Upper lobe of left lung (tissue), 4 donors: Measurements from ENCODE around the gene RHBDD2.
"Not testable (repeated sequence)": the region's sequence is repeated elsewhere in the genome, so short reads cannot be mapped to it uniquely, and the experiment has no call there.

Experiments
- EP300 ChIP-seq, 4 donors: sonication (generic); formaldehyde crosslinking; IDR thresholded peaks; one replicate each; pipeline ENCODE4 v1.5.1; 2017; ENCODE audit warnings: antibody characterized with exemption in 4 of 4, control low read depth in 2 of 4
- POLR2A ChIP-seq, 4 donors: fragments of 450-650 bp; IDR thresholded peaks; one replicate each; pipeline ENCODE4 v1.5.1; 2016 to 2017; ENCODE audit warnings: antibody characterized with exemption in 4 of 4, mild to moderate bottlenecking in 2 of 4
- TF ChIP-seq, protein P1 (sequence below), 6 experiments: fragments of 450-650 bp in 4 of 6; fragments of 200-600 bp in 2 of 6; sonication (generic) in 2 of 6; IDR thresholded peaks; one replicate each; pipeline ENCODE4 v1.5.1; 2016 to 2019; ENCODE audit warnings: antibody characterized with exemption in 6 of 6

DNA sequence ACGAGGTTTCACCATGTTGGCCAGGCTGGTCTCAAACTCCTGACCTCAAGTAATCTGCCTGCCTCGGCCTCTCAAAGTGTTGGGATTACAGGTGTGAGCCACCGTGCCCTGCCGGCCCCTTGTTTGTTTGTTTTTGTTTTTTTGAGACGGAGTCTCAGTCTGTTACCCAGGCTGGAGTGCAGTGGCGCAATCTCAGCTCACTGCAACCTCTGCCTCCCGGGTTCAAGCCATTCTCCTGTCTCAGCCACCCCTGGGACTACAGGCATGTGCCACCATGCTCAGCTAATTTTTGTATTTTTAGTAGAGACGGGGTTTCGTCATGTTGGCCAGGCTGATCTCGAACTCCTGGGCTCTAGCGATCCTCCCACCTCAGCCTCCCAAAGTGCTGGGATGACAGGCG, 32.4 kb downstream of the RHBDD2 start:
- TF ChIP-seq, protein P1, sequence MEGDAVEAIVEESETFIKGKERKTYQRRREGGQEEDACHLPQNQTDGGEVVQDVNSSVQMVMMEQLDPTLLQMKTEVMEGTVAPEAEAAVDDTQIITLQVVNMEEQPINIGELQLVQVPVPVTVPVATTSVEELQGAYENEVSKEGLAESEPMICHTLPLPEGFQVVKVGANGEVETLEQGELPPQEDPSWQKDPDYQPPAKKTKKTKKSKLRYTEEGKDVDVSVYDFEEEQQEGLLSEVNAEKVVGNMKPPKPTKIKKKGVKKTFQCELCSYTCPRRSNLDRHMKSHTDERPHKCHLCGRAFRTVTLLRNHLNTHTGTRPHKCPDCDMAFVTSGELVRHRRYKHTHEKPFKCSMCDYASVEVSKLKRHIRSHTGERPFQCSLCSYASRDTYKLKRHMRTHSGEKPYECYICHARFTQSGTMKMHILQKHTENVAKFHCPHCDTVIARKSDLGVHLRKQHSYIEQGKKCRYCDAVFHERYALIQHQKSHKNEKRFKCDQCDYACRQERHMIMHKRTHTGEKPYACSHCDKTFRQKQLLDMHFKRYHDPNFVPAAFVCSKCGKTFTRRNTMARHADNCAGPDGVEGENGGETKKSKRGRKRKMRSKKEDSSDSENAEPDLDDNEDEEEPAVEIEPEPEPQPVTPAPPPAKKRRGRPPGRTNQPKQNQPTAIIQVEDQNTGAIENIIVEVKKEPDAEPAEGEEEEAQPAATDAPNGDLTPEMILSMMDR (IDR thresholded peaks at IDR 0.05), result not testable (repeated sequence)
- not testable (repeated sequence) for TF ChIP-seq EP300, POLR2A (IDR thresholded peaks at IDR 0.05)
